HEK293T (cell line): ENCODE measurements around the gene MSGN1.

ENCODE experiments used
- CTCF ChIA-PET: fragments of 350-600 bp; formaldehyde crosslinking; extraction: SDS; loops from one replicate; lab custom pipeline; 2021; ENCODE audit warnings: antibody characterized with exemption, inconsistent platforms; lab: Yijun Ruan, JAX
- POLR2A ChIA-PET: fragments of 350-600 bp; formaldehyde crosslinking; extraction: SDS; loops from one replicate; lab custom pipeline; 2020; ENCODE audit warnings: antibody characterized with exemption, inconsistent platforms; lab: Yijun Ruan, JAX
- DNase-seq: peaks from one replicate; pipeline ENCODE4 v3.0.0; 2012; ENCODE audit warnings: mixed read lengths; ENCODE audit errors: extremely low spot score
- ARNT ChIP-seq: fragments of 450-650 bp; IDR thresholded peaks from 2 replicates; pipeline ENCODE4 v1.6.1; 2017; ENCODE audit warnings: mild to moderate bottlenecking
- BHLHE40 ChIP-seq: fragments of 450-650 bp; IDR thresholded peaks from 2 replicates; pipeline ENCODE4 v1.6.1; 2016; ENCODE audit warnings: mild to moderate bottlenecking, moderate library complexity, borderline replicate concordance
- CTBP1 ChIP-seq: fragments of 450-650 bp; IDR thresholded peaks from 2 replicates; pipeline ENCODE4 v1.6.1; 2016; ENCODE audit warnings: borderline replicate concordance
- ELF4 ChIP-seq: fragments of 450-650 bp; IDR thresholded peaks from 2 replicates; pipeline ENCODE4 v1.6.1; 2017; ENCODE audit warnings: antibody characterized with exemption
- FOXA1 ChIP-seq: fragments of 450-650 bp; IDR thresholded peaks from 2 replicates; pipeline ENCODE4 v1.6.1; 2016; ENCODE audit warnings: mild to moderate bottlenecking
- FOXK2 ChIP-seq: fragments of 450-650 bp; IDR thresholded peaks from 2 replicates; pipeline ENCODE4 v1.6.1; 2016; ENCODE audit warnings: mild to moderate bottlenecking
- FOXM1 ChIP-seq: fragments of 450-650 bp; IDR thresholded peaks from 2 replicates; pipeline ENCODE4 v1.6.1; 2017; ENCODE audit warnings: mild to moderate bottlenecking, borderline replicate concordance
- HDGF ChIP-seq: fragments of 450-650 bp; IDR thresholded peaks from 2 replicates; pipeline ENCODE4 v1.6.1; 2017; ENCODE audit warnings: antibody characterized with exemption, borderline replicate concordance
- L3MBTL2 ChIP-seq: fragments of 450-650 bp; conservative IDR thresholded peaks from 2 replicates; pipeline ENCODE4 v1.6.1; 2016; ENCODE audit warnings: mild to moderate bottlenecking
- LEF1 ChIP-seq: fragments of 450-650 bp; IDR thresholded peaks from 2 replicates; pipeline ENCODE4 v1.6.1; 2017; ENCODE audit warnings: mild to moderate bottlenecking, borderline replicate concordance
- NFRKB ChIP-seq: fragments of 450-650 bp; IDR thresholded peaks from 2 replicates; pipeline ENCODE4 v1.6.1; 2016; ENCODE audit warnings: mild to moderate bottlenecking, moderate library complexity
- PKNOX1 ChIP-seq: fragments of 450-650 bp; IDR thresholded peaks from 2 replicates; pipeline ENCODE4 v1.6.1; 2016
- SP1 ChIP-seq: fragments of 450-650 bp; IDR thresholded peaks from 2 replicates; pipeline ENCODE4 v1.6.1; 2017
- SUZ12 ChIP-seq: fragments of 450-650 bp; IDR thresholded peaks from 2 replicates; pipeline ENCODE4 v1.6.1; 2016; ENCODE audit warnings: mild to moderate bottlenecking
- TARDBP ChIP-seq: fragments of 450-650 bp; IDR thresholded peaks from 2 replicates; pipeline ENCODE4 v1.6.1; 2016
- ZNF384 ChIP-seq: fragments of 450-650 bp; IDR thresholded peaks from 2 replicates; pipeline ENCODE4 v1.6.1; 2016

Gene MSGN1, protein sequence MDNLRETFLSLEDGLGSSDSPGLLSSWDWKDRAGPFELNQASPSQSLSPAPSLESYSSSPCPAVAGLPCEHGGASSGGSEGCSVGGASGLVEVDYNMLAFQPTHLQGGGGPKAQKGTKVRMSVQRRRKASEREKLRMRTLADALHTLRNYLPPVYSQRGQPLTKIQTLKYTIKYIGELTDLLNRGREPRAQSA

GRCh38 chr2:17816396-17817245 is at the start of gene MSGN1:
TSS of gene MSGN1 (plus strand) at chr2:17816460. CDS start at chr2:17816519, 59 bp downstream.
- TF ChIP-seq SUZ12 (no peak), ARNT (no peak), CTBP1 (no peak), ELF4 (no peak), FOXM1 (no peak), LEF1 (no peak), TARDBP (no peak), ZNF384 (no peak), BHLHE40 (no peak), PKNOX1 (no peak), HDGF (no peak), FOXK2 (no peak)
- POLR2A ChIA-PET: interaction anchor here (1.0 kb wide), 1 partner anchor 62 kb away, joined by 3 read pairs; the partner anchor contains the start of gene GEN1
- CTCF ChIA-PET: no interaction called here
- no peak for DNase-seq

DNA sequence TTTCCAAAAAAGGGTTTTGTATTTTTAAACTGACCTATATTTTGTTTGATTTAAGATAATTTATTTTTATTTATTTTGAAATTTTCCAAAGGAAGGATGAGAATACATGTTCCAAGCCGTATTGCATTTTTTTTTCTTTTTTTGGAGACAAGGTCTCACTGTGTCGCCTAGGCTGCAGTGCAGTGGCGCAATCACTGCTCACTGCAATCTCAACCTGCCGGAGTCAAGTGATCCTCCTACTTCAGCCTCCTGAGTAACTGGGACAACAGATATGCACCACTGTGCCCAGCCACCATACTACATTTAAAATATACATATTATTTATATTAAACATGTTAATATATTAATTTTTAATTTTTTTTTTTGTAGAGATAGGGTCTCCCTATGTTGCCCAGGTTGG is 47.4 kb upstream of the MSGN1 start:
- ChIA-PET CTCF (no interaction called here), POLR2A (no interaction called here)
- TF ChIP-seq ELF4: no peak
- no peak for TF ChIP-seq ZNF384
- TF ChIP-seq HDGF: no peak
- TF ChIP-seq TARDBP: no peak
- no peak for TF ChIP-seq BHLHE40
- no peak for TF ChIP-seq FOXK2
- TF ChIP-seq L3MBTL2: no peak
- no peak for TF ChIP-seq FOXA1
- DNase-seq: no peak

GRCh38 chr2:17771956-17772355 is 44.3 kb upstream of the MSGN1 start:
- no peak for DNase-seq
- TF ChIP-seq ELF4 (no peak), HDGF (no peak), CTBP1 (no peak), FOXK2 (no peak), ARNT (no peak), NFRKB (no peak), FOXM1 (no peak), TARDBP (no peak), ZNF384 (no peak), SP1 (no peak), BHLHE40 (no peak), L3MBTL2 (no peak), LEF1 (no peak)
- POLR2A ChIA-PET: no interaction called here
- CTCF ChIA-PET: no interaction called here

GRCh38 chr2:17772532-17772931 is 43.7 kb upstream of the MSGN1 start:
- no peak for DNase-seq
- ChIA-PET POLR2A (no interaction called here), CTCF (no interaction called here)
- no peak for TF ChIP-seq BHLHE40
- no peak for TF ChIP-seq FOXM1
- TF ChIP-seq TARDBP: no peak
- no peak for TF ChIP-seq NFRKB
- TF ChIP-seq CTBP1: no peak
- TF ChIP-seq SUZ12: no peak

DNA sequence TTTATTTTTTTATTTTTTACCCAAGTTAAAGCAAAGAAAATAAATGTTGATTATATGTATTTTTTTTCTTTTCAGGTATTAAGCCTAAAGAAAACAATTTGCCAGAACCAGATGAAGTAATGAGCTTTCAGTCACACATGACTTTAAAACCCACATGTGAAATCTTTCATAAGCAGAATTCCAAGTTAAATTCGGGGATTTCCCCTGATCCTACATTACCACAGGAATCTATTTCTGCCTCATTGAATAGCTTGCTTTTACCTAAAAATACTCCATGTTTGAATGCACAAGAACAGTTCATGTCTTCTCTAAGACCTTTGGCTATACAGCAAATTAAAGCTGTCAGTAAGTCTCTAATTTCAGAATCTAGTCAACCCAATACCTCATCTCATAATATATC is 35.7 kb upstream of the MSGN1 start:
- ChIA-PET POLR2A (interaction anchor here (1.1 kb wide), 1 partner anchor 26 kb away, joined by 3 read pairs; the partner anchor contains the start of gene GEN1), CTCF (interaction anchor here (0.8 kb wide), 1 partner anchor 1114 kb away, joined by 4 read pairs; no protein-coding TSS in a partner anchor)
- TF ChIP-seq ELF4 (no peak), FOXK2 (no peak)
- no peak for DNase-seq

DNA sequence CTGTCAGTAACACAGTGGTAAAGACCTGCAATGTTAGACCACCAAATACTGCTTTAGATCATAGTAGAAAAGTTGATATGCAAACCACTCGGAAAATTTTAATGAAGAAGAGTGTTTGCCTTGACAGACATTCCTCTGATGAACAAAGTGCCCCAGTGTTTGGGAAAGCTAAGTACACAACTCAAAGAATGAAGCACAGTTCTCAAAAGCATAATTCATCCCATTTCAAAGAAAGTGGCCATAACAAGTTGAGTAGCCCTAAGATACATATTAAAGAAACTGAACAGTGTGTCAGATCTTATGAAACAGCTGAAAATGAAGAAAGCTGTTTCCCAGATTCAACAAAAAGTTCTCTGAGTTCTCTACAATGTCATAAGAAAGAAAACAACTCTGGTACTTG is 34.8 kb upstream of the MSGN1 start:
- no peak for TF ChIP-seq FOXK2
- no peak for TF ChIP-seq CTBP1
- TF ChIP-seq ARNT: no peak
- no peak for TF ChIP-seq SP1
- TF ChIP-seq SUZ12: no peak
- TF ChIP-seq LEF1: no peak
- no peak for TF ChIP-seq L3MBTL2
- TF ChIP-seq HDGF: no peak
- ChIA-PET POLR2A (no interaction called here), CTCF (no interaction called here)
- DNase-seq: no peak

GRCh38 chr2:17786727-17787126 is 29.5 kb upstream of the MSGN1 start:
- POLR2A ChIA-PET: no interaction called here
- CTCF ChIA-PET: interaction anchor here (0.6 kb wide), 1 partner anchor 1646 kb away, joined by 3 read pairs; no protein-coding TSS in a partner anchor
- DNase-seq: no peak
- TF ChIP-seq NFRKB: no peak
- TF ChIP-seq FOXA1: no peak
- TF ChIP-seq BHLHE40: no peak
- TF ChIP-seq L3MBTL2: no peak
- TF ChIP-seq ARNT: no peak
- TF ChIP-seq HDGF: no peak
- no peak for TF ChIP-seq TARDBP
- TF ChIP-seq SP1: no peak
- no peak for TF ChIP-seq PKNOX1
- no peak for TF ChIP-seq FOXM1
- TF ChIP-seq CTBP1: no peak
- no peak for TF ChIP-seq ZNF384
- TF ChIP-seq FOXK2: no peak
- no peak for TF ChIP-seq ELF4
- TF ChIP-seq LEF1: no peak
- TF ChIP-seq SUZ12: no peak
